ENCODE results near the gene COL8A2.

COL8A2 gene

GRCh38 chr1:36137776-36138175, 12.8 kb upstream of the COL8A2 start:
- in situ Hi-C loops (cut with MboI; ENCODE audit: low sequenced_read_pairs): no loop called here

- in situ Hi-C loops (cut with MboI; ENCODE audit: low sequenced_read_pairs): no loop called here
Measured at GRCh38 chr1:36137226-36137625, 12.2 kb upstream of the COL8A2 start.

- in situ Hi-C loops (cut with MboI; ENCODE audit: low sequenced_read_pairs): no loop called here
Measured at GRCh38 chr1:36136535-36136934, 11.5 kb upstream of the COL8A2 start.

GRCh38 chr1:36135796-36136195, 10.8 kb upstream of the COL8A2 start:
- in situ Hi-C loops (cut with MboI; ENCODE audit: low sequenced_read_pairs): no loop called here

- in situ Hi-C loops (cut with MboI; ENCODE audit: low sequenced_read_pairs): no loop called here
Measured at GRCh38 chr1:36135330-36135667, 10.3 kb upstream of the COL8A2 start.

GRCh38 chr1:36134505-36135329, 9.7 kb upstream of the COL8A2 start:
- in situ Hi-C loops (cut with MboI; ENCODE audit: low sequenced_read_pairs): no loop called here

- in situ Hi-C loops (cut with MboI; ENCODE audit: low sequenced_read_pairs): no loop called here
Measured at GRCh38 chr1:36134031-36134430, 9.0 kb upstream of the COL8A2 start.

GRCh38 chr1:36133484-36133883, 8.5 kb upstream of the COL8A2 start:
- in situ Hi-C loops (cut with MboI; ENCODE audit: low sequenced_read_pairs): no loop called here

GRCh38 chr1:36132029-36132428, 7.0 kb upstream of the COL8A2 start:
- in situ Hi-C loops (cut with MboI; ENCODE audit: low sequenced_read_pairs): no loop called here

- in situ Hi-C loops (cut with MboI; ENCODE audit: low sequenced_read_pairs): no loop called here
Measured at GRCh38 chr1:36128905-36129206, 3.8 kb upstream of the COL8A2 start.

GRCh38 chr1:36128126-36128904, 3.3 kb upstream of the COL8A2 start:
- in situ Hi-C loops (cut with MboI; ENCODE audit: low sequenced_read_pairs): no loop called here

- in situ Hi-C loops (cut with MboI; ENCODE audit: low sequenced_read_pairs): no loop called here
Measured at GRCh38 chr1:36126797-36127500, 1.9 kb upstream of the COL8A2 start.

GRCh38 chr1:36126005-36126716, 1.1 kb upstream of the COL8A2 start:
- in situ Hi-C loops (cut with MboI; ENCODE audit: low sequenced_read_pairs): no loop called here

- in situ Hi-C loops (cut with MboI; ENCODE audit: low sequenced_read_pairs): no loop called here
Measured at GRCh38 chr1:36124404-36125128, 456 bp downstream of the COL8A2 start.

- in situ Hi-C loops (cut with MboI; ENCODE audit: low sequenced_read_pairs): no loop called here
Measured at GRCh38 chr1:36123356-36123755, 1.7 kb downstream of the COL8A2 start.

GRCh38 chr1:36122062-36123030, 2.7 kb downstream of the COL8A2 start:
- in situ Hi-C loops (cut with MboI; ENCODE audit: low sequenced_read_pairs): no loop called here

GRCh38 chr1:36119456-36119855, 5.6 kb downstream of the COL8A2 start:
- in situ Hi-C loops (cut with MboI; ENCODE audit: low sequenced_read_pairs): no loop called here

- in situ Hi-C loops (cut with MboI; ENCODE audit: low sequenced_read_pairs): no loop called here
Measured at GRCh38 chr1:36118447-36119204, 6.4 kb downstream of the COL8A2 start.

GRCh38 chr1:36116901-36117300, 8.1 kb downstream of the COL8A2 start:
- in situ Hi-C loops (cut with MboI; ENCODE audit: low sequenced_read_pairs): no loop called here
